ENCODE results near the gene ZFC3H1.
A peak's percentile ranks its signal among the peaks of the same experiment; 100 is the strongest.

Gene ZFC3H1

GRCh38 chr12:71594214-71594948, 69.3 kb downstream of the ZFC3H1 start:
- H3K9me2 ChIP-seq (replicated peaks; ENCODE audit: low read depth, low read length) = no peaks in the 10 kb centered on the region
- H3F3A ChIP-seq (ENCODE audit: low read depth) = no peaks in the 10 kb centered on the region
- H3K9ac ChIP-seq (ENCODE audit: low read depth, low read length, poor library complexity, severe bottlenecking) = no peak overlapping the region
- H3K4me2 ChIP-seq (ENCODE audit: low read depth, low read length, poor library complexity, severe bottlenecking) = no peak overlapping the region
- H3K4me3 ChIP-seq (ENCODE audit: low read length, poor library complexity, severe bottlenecking) = no peak overlapping the region
- TF ChIP-seq CTCF (conservative IDR thresholded peaks at IDR 0.05; ENCODE audit: low read length) (no peak), EZH2phosphoT487 (IDR thresholded peaks at IDR 0.05; ENCODE audit: borderline replicate concordance) (no peak)
- H4K20me1 ChIP-seq (ENCODE audit: insufficient read depth, low read length, poor library complexity, severe bottlenecking) = no peaks in the 10 kb centered on the region
- H3K36me3 ChIP-seq (ENCODE audit: insufficient read depth, low read length) = no peaks in the 10 kb centered on the region
- H3K9me3 ChIP-seq (ENCODE audit: insufficient read depth, low read depth, low read length) = no peaks in the 10 kb centered on the region
- no peaks in the 10 kb centered on the region for H3K4me1 ChIP-seq (ENCODE audit: insufficient read depth, low read length, poor library complexity, severe bottlenecking)
- H3K79me2 ChIP-seq (ENCODE audit: insufficient read depth, low read length) = no peaks in the 10 kb centered on the region
- no peak overlapping the region for H2AFZ ChIP-seq (ENCODE audit: low read length)
- no peaks in the 10 kb centered on the region for H3K27me3 ChIP-seq (ENCODE audit: insufficient read depth, low read length, poor library complexity, severe bottlenecking)

GRCh38 chr12:71592841-71593240, 70.8 kb downstream of the ZFC3H1 start:
- Histone ChIP-seq H3K9me3 (ENCODE audit: insufficient read depth, low read depth, low read length) (no peaks in the 10 kb centered on the region), H3K9ac (ENCODE audit: low read depth, low read length, poor library complexity, severe bottlenecking) (no peak overlapping the region), H3K4me1 (ENCODE audit: insufficient read depth, low read length, poor library complexity, severe bottlenecking) (no peaks in the 10 kb centered on the region), H3K27me3 (ENCODE audit: insufficient read depth, low read length, poor library complexity, severe bottlenecking) (no peaks in the 10 kb centered on the region), H2AFZ (ENCODE audit: low read length) (peak overlapping the region; percentile 52; the same call in 1 of the 2 replicates), H4K20me1 (ENCODE audit: insufficient read depth, low read length, poor library complexity, severe bottlenecking) (no peaks in the 10 kb centered on the region), H3K79me2 (ENCODE audit: insufficient read depth, low read length) (no peaks in the 10 kb centered on the region), H3F3A (ENCODE audit: low read depth) (no peaks in the 10 kb centered on the region), H3K4me3 (ENCODE audit: low read length, poor library complexity, severe bottlenecking) (no peak overlapping the region), H3K4me2 (ENCODE audit: low read depth, low read length, poor library complexity, severe bottlenecking) (no peak overlapping the region), H3K36me3 (ENCODE audit: insufficient read depth, low read length) (no peaks in the 10 kb centered on the region), H3K9me2 (replicated peaks; ENCODE audit: low read depth, low read length) (no peaks in the 10 kb centered on the region)
- TF ChIP-seq CTCF (conservative IDR thresholded peaks at IDR 0.05; ENCODE audit: low read length) (no peak), EZH2phosphoT487 (IDR thresholded peaks at IDR 0.05; ENCODE audit: borderline replicate concordance) (no peak)

GRCh38 chr12:71591601-71592000, 72.0 kb downstream of the ZFC3H1 start:
- Histone ChIP-seq H3K4me1 (ENCODE audit: insufficient read depth, low read length, poor library complexity, severe bottlenecking) (no peaks in the 10 kb centered on the region), H4K20me1 (ENCODE audit: insufficient read depth, low read length, poor library complexity, severe bottlenecking) (no peaks in the 10 kb centered on the region), H3K9me2 (replicated peaks; ENCODE audit: low read depth, low read length) (no peaks in the 10 kb centered on the region), H3K9me3 (ENCODE audit: insufficient read depth, low read depth, low read length) (no peaks in the 10 kb centered on the region), H3F3A (ENCODE audit: low read depth) (no peaks in the 10 kb centered on the region), H3K4me3 (ENCODE audit: low read length, poor library complexity, severe bottlenecking) (no peak overlapping the region), H3K27me3 (ENCODE audit: insufficient read depth, low read length, poor library complexity, severe bottlenecking) (no peaks in the 10 kb centered on the region), H2AFZ (ENCODE audit: low read length) (no peak overlapping the region), H3K36me3 (ENCODE audit: insufficient read depth, low read length) (no peaks in the 10 kb centered on the region), H3K4me2 (ENCODE audit: low read depth, low read length, poor library complexity, severe bottlenecking) (no peak overlapping the region), H3K9ac (ENCODE audit: low read depth, low read length, poor library complexity, severe bottlenecking) (no peak overlapping the region), H3K79me2 (ENCODE audit: insufficient read depth, low read length) (no peaks in the 10 kb centered on the region)
- TF ChIP-seq CTCF (conservative IDR thresholded peaks at IDR 0.05; ENCODE audit: low read length) = no peak
- no peak for TF ChIP-seq EZH2phosphoT487 (IDR thresholded peaks at IDR 0.05; ENCODE audit: borderline replicate concordance)
